ENCODE results near the gene ACP3.
"Not testable (repeated sequence)": the region's sequence is repeated elsewhere in the genome, so short reads cannot be mapped to it uniquely, and the experiment has no call there.

ACP3 gene

DNA sequence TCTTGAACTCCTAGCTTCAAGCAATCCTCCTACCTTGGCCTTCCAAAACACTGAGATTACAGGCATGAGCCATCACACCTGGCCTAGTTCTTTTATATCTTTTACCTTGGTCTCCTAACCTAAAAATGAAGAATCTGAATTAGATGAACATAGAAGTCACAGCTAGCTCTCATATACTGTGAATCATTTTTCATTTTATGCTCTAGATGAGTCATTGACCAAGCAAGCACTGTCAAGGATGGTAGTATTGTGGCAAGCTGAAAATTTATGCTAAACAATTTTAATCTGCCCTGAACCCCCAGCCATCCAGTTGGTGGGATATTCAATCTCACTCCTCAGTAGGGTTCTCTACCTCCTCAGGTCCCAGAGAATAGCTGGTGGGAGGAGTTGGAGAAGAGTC, 51.8 kb downstream of the ACP3 start:
- H3K4me3 ChIP-seq (ENCODE audit: low read depth in 1 of 2, low read length in 1 of 2): no peak overlapping the region
- TF ChIP-seq CTCF (IDR thresholded peaks at IDR 0.05): no peak
- H3K27ac ChIP-seq: no peak overlapping the region
- H3K9me3 ChIP-seq: no peaks in the 10 kb centered on the region
- H3K36me3 ChIP-seq: peaks cover 59% of the 10 kb centered on the region
- H3K27me3 ChIP-seq: no peaks in the 10 kb centered on the region
- H3K4me1 ChIP-seq (ENCODE audit: control insufficient read depth in 1 of 2, insufficient read depth in 1 of 2, low read depth in 1 of 2, low read length in 1 of 2): no peaks in the 10 kb centered on the region

DNA sequence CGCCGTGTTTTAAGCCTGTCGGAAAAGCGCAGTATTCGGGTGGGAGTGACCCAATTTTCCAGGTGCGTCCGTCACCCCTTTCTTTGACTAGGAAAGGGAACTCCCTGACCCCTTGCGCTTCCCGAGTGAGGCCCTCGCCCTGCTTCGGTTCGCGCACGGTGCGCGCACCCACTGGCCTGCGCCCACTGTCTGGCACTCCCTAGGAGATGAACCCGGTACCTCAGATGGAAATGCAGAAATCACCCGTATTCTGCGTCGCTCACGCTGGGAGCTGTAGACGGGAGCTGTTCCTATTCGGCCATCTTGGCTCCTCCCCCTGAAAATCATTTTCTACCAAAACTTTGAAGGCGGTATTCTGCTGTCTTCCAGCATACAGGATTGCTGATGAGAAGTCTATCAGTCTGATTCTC, 59.7 kb downstream of the ACP3 start:
- not testable (repeated sequence) for H3K9me3 ChIP-seq; H3K27ac ChIP-seq; H3K27me3 ChIP-seq; H3K4me3 ChIP-seq (ENCODE audit: low read depth in 1 of 2, low read length in 1 of 2); H3K4me1 ChIP-seq (ENCODE audit: control insufficient read depth in 1 of 2, insufficient read depth in 1 of 2, low read depth in 1 of 2, low read length in 1 of 2)
- H3K36me3 ChIP-seq: peaks cover 16% of the 10 kb centered on the region

GRCh38 chr3:132378048-132378762, 61.0 kb downstream of the ACP3 start:
- no peak overlapping the region for H3K27ac ChIP-seq
- H3K36me3 ChIP-seq: peaks cover 16% of the 10 kb centered on the region
- no peaks in the 10 kb centered on the region for H3K27me3 ChIP-seq
- H3K9me3 ChIP-seq: no peaks in the 10 kb centered on the region
- no peaks in the 10 kb centered on the region for H3K4me1 ChIP-seq (ENCODE audit: control insufficient read depth in 1 of 2, insufficient read depth in 1 of 2, low read depth in 1 of 2, low read length in 1 of 2)
- no peak overlapping the region for H3K4me3 ChIP-seq (ENCODE audit: low read depth in 1 of 2, low read length in 1 of 2)
- no peak for TF ChIP-seq CTCF (IDR thresholded peaks at IDR 0.05)

DNA sequence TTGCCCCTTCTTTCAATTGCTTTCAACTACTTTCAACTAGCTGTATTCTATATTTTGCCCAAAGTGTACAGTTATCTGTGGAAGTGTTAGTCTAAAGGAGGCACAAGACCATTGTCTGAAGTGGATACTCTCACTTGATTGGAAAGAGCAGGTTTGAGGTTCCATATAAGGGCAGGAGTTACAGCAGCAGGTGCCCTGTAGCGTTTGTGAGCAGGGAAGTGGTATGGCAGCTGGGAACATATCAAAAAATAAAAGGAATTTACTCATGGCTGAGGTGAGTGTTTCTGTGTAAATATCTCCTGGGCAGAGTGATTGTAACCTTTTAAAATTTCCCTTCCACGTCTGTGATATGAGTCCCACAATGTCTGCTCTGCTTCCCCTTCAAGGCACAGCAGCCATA, 61.6 kb downstream of the ACP3 start:
- Histone ChIP-seq H3K9me3 (no peaks in the 10 kb centered on the region), H3K36me3 (peaks cover 16% of the 10 kb centered on the region), H3K4me1 (ENCODE audit: control insufficient read depth in 1 of 2, insufficient read depth in 1 of 2, low read depth in 1 of 2, low read length in 1 of 2) (no peaks in the 10 kb centered on the region), H3K27ac (no peak overlapping the region), H3K27me3 (no peaks in the 10 kb centered on the region), H3K4me3 (ENCODE audit: low read depth in 1 of 2, low read length in 1 of 2) (no peak overlapping the region)
- TF ChIP-seq CTCF (IDR thresholded peaks at IDR 0.05): no peak

GRCh38 chr3:132380920-132381319, 63.7 kb downstream of the ACP3 start:
- Histone ChIP-seq H3K4me3 (ENCODE audit: low read depth in 1 of 2, low read length in 1 of 2) (no peak overlapping the region), H3K27ac (no peak overlapping the region), H3K9me3 (no peaks in the 10 kb centered on the region), H3K27me3 (no peaks in the 10 kb centered on the region), H3K4me1 (ENCODE audit: control insufficient read depth in 1 of 2, insufficient read depth in 1 of 2, low read depth in 1 of 2, low read length in 1 of 2) (no peaks in the 10 kb centered on the region), H3K36me3 (peaks cover 16% of the 10 kb centered on the region)
- no peak for TF ChIP-seq CTCF (IDR thresholded peaks at IDR 0.05)

DNA sequence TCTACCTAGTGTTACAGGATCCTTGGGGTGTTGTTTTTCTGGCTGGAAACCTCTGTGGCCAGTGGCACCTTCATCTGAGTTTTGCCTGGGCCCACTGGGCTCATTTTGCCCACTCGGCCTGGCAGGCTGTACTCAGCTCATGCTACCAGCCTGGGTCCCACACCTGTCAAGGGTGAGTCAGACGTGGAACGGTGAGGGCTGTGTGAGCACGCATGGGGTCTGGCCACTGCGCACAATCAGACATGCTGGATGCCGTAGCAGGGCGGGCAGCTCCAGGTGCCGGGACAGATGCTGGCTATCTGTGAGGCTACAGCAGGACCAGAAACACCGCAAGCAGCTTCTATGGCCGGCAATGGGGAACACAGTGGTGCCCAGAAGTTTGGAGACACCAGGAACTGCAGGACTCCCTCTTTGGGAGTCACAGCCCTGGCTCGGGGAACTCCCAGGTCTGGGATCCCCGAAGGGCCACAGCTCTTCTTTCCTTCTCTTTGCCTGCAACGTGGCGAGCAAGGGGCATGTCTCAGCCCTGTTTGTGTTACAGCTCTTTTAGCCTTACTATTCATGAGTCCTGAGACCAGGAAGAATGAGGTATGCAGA, 64.2 kb downstream of the ACP3 start:
- H3K27ac ChIP-seq: no peak overlapping the region
- no peak overlapping the region for H3K4me3 ChIP-seq (ENCODE audit: low read depth in 1 of 2, low read length in 1 of 2)
- H3K27me3 ChIP-seq: no peaks in the 10 kb centered on the region
- H3K9me3 ChIP-seq: no peaks in the 10 kb centered on the region
- no peak for TF ChIP-seq CTCF (IDR thresholded peaks at IDR 0.05)
- peaks cover 16% of the 10 kb centered on the region for H3K36me3 ChIP-seq
- H3K4me1 ChIP-seq (ENCODE audit: control insufficient read depth in 1 of 2, insufficient read depth in 1 of 2, low read depth in 1 of 2, low read length in 1 of 2): peaks cover 0 to 4% of the 10 kb centered on the region in 2 experiments
